SU-DHL-6 (cell line): Measurements from ENCODE around the gene SFT2D3.

Experiments
- H2AFZ ChIP-seq: fragments of 200-600 bp; sonication (generic); 2 replicates; pipeline ENCODE4 v1.6.1; 2014; ENCODE audit warnings: low read depth, mild to moderate bottlenecking, moderate library complexity, mixed read lengths, antibody characterized with exemption, low read length; ENCODE audit not compliant: severe bottlenecking
- H3F3A ChIP-seq: fragments of 200-600 bp; shearing (Covaris generic); 2 replicates; pipeline ENCODE4 v1.6.0; 2016; ENCODE audit warnings: antibody characterized with exemption, mild to moderate bottlenecking; ENCODE audit not compliant: insufficient read depth
- H3K27ac ChIP-seq: fragments of 200-600 bp; sonication (generic); 2 replicates; pipeline ENCODE4 v1.5.1; 2016; ENCODE audit warnings: low read depth, mild to moderate bottlenecking, low read length, moderate library complexity, mixed read lengths
- H3K27me3 ChIP-seq: fragments of 200-600 bp; sonication (generic), shearing (Covaris generic); 2 replicates; pipeline ENCODE4 v1.6.0; 2014; ENCODE audit warnings: mild to moderate bottlenecking, low read length
- H3K36me3 ChIP-seq: fragments of 200-600 bp; sonication (generic); 2 replicates; pipeline ENCODE4 v1.6.1; 2014; ENCODE audit warnings: mild to moderate bottlenecking, low read length, mixed read lengths
- H3K4me2 ChIP-seq: fragments of 300-600, 200-600 bp; shearing (Covaris generic), sonication (generic); 2 replicates; pipeline ENCODE4 v1.6.0; 2014; ENCODE audit warnings: low read length, low read depth, mild to moderate bottlenecking; ENCODE audit not compliant: poor library complexity, severe bottlenecking
- H3K4me3 ChIP-seq: fragments of 200-600 bp; sonication (generic); 2 replicates; pipeline ENCODE4 v1.5.1; 2014; ENCODE audit warnings: antibody characterized with exemption, low read length, mild to moderate bottlenecking, mixed read lengths; ENCODE audit not compliant: insufficient read depth, poor library complexity, severe bottlenecking
- H3K79me2 ChIP-seq: fragments of 200-600 bp; sonication (generic); 2 replicates; pipeline ENCODE4 v1.6.1; 2014; ENCODE audit warnings: mild to moderate bottlenecking, low read length, moderate library complexity; ENCODE audit not compliant: insufficient read depth
- H3K9ac ChIP-seq: fragments of 200-600 bp; sonication (generic); 2 replicates; pipeline ENCODE4 v1.7.0; 2014; ENCODE audit warnings: mild to moderate bottlenecking, low read length
- H3K9me2 ChIP-seq: fragments of 200-600 bp; sonication (generic); replicated peaks from 2 replicates; pipeline ENCODE4 v1.6.1; 2014; ENCODE audit warnings: low read length; ENCODE audit not compliant: insufficient read depth
- H3K9me3 ChIP-seq: fragments of 200-600 bp; sonication (generic); 2 replicates; pipeline ENCODE4 v1.6.1; 2014; ENCODE audit warnings: low read length, mixed read lengths; ENCODE audit not compliant: insufficient read depth
- H4K20me1 ChIP-seq: fragments of 200-600 bp; sonication (generic); 2 replicates; pipeline ENCODE4 v1.6.1; 2014; ENCODE audit warnings: low read depth, mild to moderate bottlenecking, antibody characterized with exemption, low read length, moderate library complexity, mixed read lengths
- CTCF ChIP-seq: fragments of 200-600 bp; sonication (generic); IDR thresholded peaks from one replicate; pipeline ENCODE4 v1.5.1; 2017; ENCODE audit warnings: antibody characterized with exemption, mild to moderate bottlenecking, low read length, moderate library complexity; ENCODE audit not compliant: insufficient read depth, poor library complexity, severe bottlenecking
- EZH2phosphoT487 ChIP-seq: fragments of 200-600 bp; sonication (generic), shearing (Covaris generic); conservative IDR thresholded peaks from 2 replicates; pipeline ENCODE4 v1.6.1; 2018; ENCODE audit warnings: mild to moderate bottlenecking, antibody characterized with exemption, low read length, moderate library complexity, mixed read lengths

The SFT2D3 gene

GRCh38 chr2:127707890-127708648 is 6.8 kb downstream of the SFT2D3 start:
- H3K4me3 ChIP-seq = no peak overlapping the region
- H3K9me3 ChIP-seq = no peaks in the 10 kb centered on the region
- no peaks in the 10 kb centered on the region for H3K9me2 ChIP-seq
- no peak overlapping the region for H3K9ac ChIP-seq
- H3F3A ChIP-seq = peaks cover 27% of the 10 kb centered on the region
- H2AFZ ChIP-seq = no peak overlapping the region
- no peak overlapping the region for H3K4me2 ChIP-seq
- 0 out of 2 replicates have a peak, but pooled peaks cover 4% of the 10 kb centered on the region for H4K20me1 ChIP-seq
- peaks cover 12% of the 10 kb centered on the region for H3K79me2 ChIP-seq
- H3K27ac ChIP-seq = no peak overlapping the region
- H3K27me3 ChIP-seq = no peaks in the 10 kb centered on the region
- TF ChIP-seq CTCF (no peak), EZH2phosphoT487 (no peak)
- no peaks in the 10 kb centered on the region; the same call in none of the 2 replicates for H3K36me3 ChIP-seq

- H3K4me3 ChIP-seq = no peak overlapping the region
- H3K9me3 ChIP-seq = no peaks in the 10 kb centered on the region
- no peak overlapping the region for H3K9ac ChIP-seq
- H2AFZ ChIP-seq = no peak overlapping the region
- no peak overlapping the region for H3K4me2 ChIP-seq
- no peaks in the 10 kb centered on the region for H3K9me2 ChIP-seq
- H3K36me3 ChIP-seq = no peaks in the 10 kb centered on the region; the same call in none of the 2 replicates
- H4K20me1 ChIP-seq = no peaks in the 10 kb centered on the region
- no peak for TF ChIP-seq EZH2phosphoT487
- TF ChIP-seq CTCF = no peak
- no peak overlapping the region for H3K27ac ChIP-seq
- H3K79me2 ChIP-seq = no peaks in the 10 kb centered on the region
- no peaks in the 10 kb centered on the region for H3K27me3 ChIP-seq
- H3F3A ChIP-seq = peaks cover 20% of the 10 kb centered on the region
These were observed 8.0 kb downstream of the SFT2D3 start for GRCh38 chr2:127709336-127709735.

GRCh38 chr2:127712999-127713398 is 11.7 kb downstream of the SFT2D3 start:
- Histone ChIP-seq H3K27ac (no peak overlapping the region), H3F3A (no peaks in the 10 kb centered on the region), H3K9ac (no peak overlapping the region), H3K4me2 (no peak overlapping the region), H2AFZ (no peak overlapping the region), H3K9me2 (no peaks in the 10 kb centered on the region), H3K9me3 (no peaks in the 10 kb centered on the region), H3K79me2 (no peaks in the 10 kb centered on the region), H3K4me3 (no peak overlapping the region), H3K36me3 (peaks cover 6% of the 10 kb centered on the region; the same call in 1 of the 2 replicates), H3K27me3 (no peaks in the 10 kb centered on the region), H4K20me1 (no peaks in the 10 kb centered on the region)
- no peak for TF ChIP-seq CTCF
- no peak for TF ChIP-seq EZH2phosphoT487
